Neutrophil (primary cell): ENCODE data around the gene IFIT1.
"Not testable (repeated sequence)": the region's sequence is repeated elsewhere in the genome, so short reads cannot be mapped to it uniquely, and the experiment has no call there.

Experiments used
- H3K27ac ChIP-seq: fragments of 200-600 bp; sonication (generic); 2 replicates; pipeline ENCODE4 v1.5.1; 2016; ENCODE audit warnings: mild to moderate bottlenecking, moderate library complexity
- H3K27me3 ChIP-seq: fragments of 200-600 bp; sonication (generic); 2 replicates; pipeline ENCODE4 v1.6.0; 2016; ENCODE audit warnings: mild to moderate bottlenecking
- H3K36me3 ChIP-seq: fragments of 200-600 bp; sonication (generic); 2 replicates; pipeline ENCODE4 v1.5.1; 2017
- H3K4me1 ChIP-seq, 2 experiments: fragments of 200-600 bp in 1 of 2; sonication (generic) in 1 of 2; 1 replicate in 1 of 2; 2 replicates in 1 of 2; pipeline versions ENCODE4 v1.5.1 to v1.6.1; 2013 to 2016; ENCODE audit warnings: low read depth in 1 of 2, low read length in 1 of 2, mild to moderate bottlenecking in 1 of 2, moderate library complexity in 1 of 2; ENCODE audit not compliant: control insufficient read depth in 1 of 2, insufficient read depth in 1 of 2
- H3K4me3 ChIP-seq, 2 experiments: fragments of 200-600 bp in 1 of 2; sonication (generic) in 1 of 2; 1 replicate in 1 of 2; 2 replicates in 1 of 2; pipeline ENCODE4 v1.5.1; 2013 to 2016; ENCODE audit warnings: low read depth in 1 of 2, low read length in 1 of 2, mild to moderate bottlenecking in 1 of 2, moderate library complexity in 1 of 2
- H3K9me3 ChIP-seq: fragments of 200-600 bp; sonication (generic); 2 replicates; pipeline ENCODE4 v1.5.1; 2016
- CTCF ChIP-seq: fragments of 200-600 bp; sonication (generic); IDR thresholded peaks from 2 replicates; pipeline ENCODE4 v1.5.1; 2016; ENCODE audit warnings: antibody characterized with exemption

IFIT1 gene

GRCh38 chr10:89347701-89348457, 44.5 kb upstream of the IFIT1 start:
- TF ChIP-seq CTCF = no peak
- H3K9me3 ChIP-seq = no peaks in the 10 kb centered on the region
- H3K4me1 ChIP-seq = peaks cover 8% of the 10 kb centered on the region in 2 experiments

GRCh38 chr10:89348481-89348880, 43.9 kb upstream of the IFIT1 start:
- TF ChIP-seq CTCF = no peak
- Histone ChIP-seq H3K27ac (no peak overlapping the region), H3K4me1 (peaks cover 8% of the 10 kb centered on the region in 2 experiments), H3K9me3 (no peaks in the 10 kb centered on the region), H3K4me3 (no peak overlapping the region), H3K27me3 (peaks cover 27% of the 10 kb centered on the region), H3K36me3 (no peaks in the 10 kb centered on the region)

More at GRCh38 chr10:89347701-89348457, 44.5 kb upstream of the IFIT1 start:
- Histone ChIP-seq H3K27me3 (peaks cover 27% of the 10 kb centered on the region), H3K36me3 (no peaks in the 10 kb centered on the region), H3K4me3 (no peak overlapping the region), H3K27ac (no peak overlapping the region)

- Histone ChIP-seq H3K36me3 (no peaks in the 10 kb centered on the region), H3K27ac (no peak overlapping the region), H3K9me3 (no peaks in the 10 kb centered on the region), H3K4me1 (peaks cover 8% of the 10 kb centered on the region in 2 experiments), H3K4me3 (no peak overlapping the region), H3K27me3 (peaks cover 27% of the 10 kb centered on the region)
- no peak for TF ChIP-seq CTCF
Observed at GRCh38 chr10:89348975-89349374, 43.4 kb upstream of the IFIT1 start.

- H3K9me3 ChIP-seq, H3K4me1 ChIP-seq, H3K36me3 ChIP-seq, H3K4me3 ChIP-seq, H3K27ac ChIP-seq: not testable (repeated sequence)
- peaks cover 27% of the 10 kb centered on the region for H3K27me3 ChIP-seq
Observed at GRCh38 chr10:89350631-89351315, 41.6 kb upstream of the IFIT1 start.

GRCh38 chr10:89351412-89351779, 41.0 kb upstream of the IFIT1 start:
- Histone ChIP-seq H3K27ac (no peak overlapping the region), H3K4me3 (no peak overlapping the region), H3K9me3 (no peaks in the 10 kb centered on the region), H3K27me3 (peaks cover 27% of the 10 kb centered on the region), H3K36me3 (no peaks in the 10 kb centered on the region), H3K4me1 (peaks cover 5 to 7% of the 10 kb centered on the region in 2 experiments)
- TF ChIP-seq CTCF = no peak
